HepG2 (cell line): Measurements from ENCODE around the gene OR2AT4. TPM values are rescaled to one million over a fixed set of nuclear protein-coding genes. Genes with fewer than 3 reads are reported as not detected.

Experiments used
- BRF2 ChIP-seq: sonication (generic); formaldehyde crosslinking; IDR thresholded peaks from 2 replicates; pipeline ENCODE4 v1.8.1; 2022; ENCODE audit warnings: mild to moderate bottlenecking, missing genetic modification reagents
- CBX5 ChIP-seq: sonication (generic); formaldehyde crosslinking; IDR thresholded peaks from 2 replicates; pipeline ENCODE4 v1.4.0; 2020; ENCODE audit warnings: missing genetic modification reagents, borderline replicate concordance
- FOSL2 ChIP-seq: sonication (generic); formaldehyde crosslinking; IDR thresholded peaks from 2 replicates; pipeline ENCODE4 v1.4.0; 2020; ENCODE audit warnings: missing genetic modification reagents
- HDAC1 ChIP-seq: sonication (generic); formaldehyde crosslinking; IDR thresholded peaks from 2 replicates; pipeline ENCODE4 v1.5.1; 2020; ENCODE audit warnings: mild to moderate bottlenecking, missing genetic modification reagents
- HMG20A ChIP-seq: IDR thresholded peaks from 2 replicates; pipeline ENCODE4 v1.6.1; 2016; ENCODE audit warnings: borderline replicate concordance
- KDM2A ChIP-seq: sonication (generic); formaldehyde crosslinking; IDR thresholded peaks from 2 replicates; pipeline ENCODE4 v1.4.0; 2020; ENCODE audit warnings: low read depth, missing genetic modification reagents, borderline replicate concordance
- KDM5B ChIP-seq: sonication (generic); formaldehyde crosslinking; IDR thresholded peaks from 2 replicates; pipeline ENCODE4 v1.4.0; 2020; ENCODE audit warnings: missing genetic modification reagents, mild to moderate bottlenecking, borderline replicate concordance
- MIER2 ChIP-seq: IDR thresholded peaks from 2 replicates; pipeline ENCODE4 v1.6.1; 2016; ENCODE audit warnings: missing biosample characterization, missing genetic modification reagents
- MTF1 ChIP-seq: sonication (generic); formaldehyde crosslinking; IDR thresholded peaks from 2 replicates; pipeline ENCODE4 v1.5.0; 2020; ENCODE audit warnings: missing genetic modification reagents
- NFKB2 ChIP-seq: sonication (generic); formaldehyde crosslinking; IDR thresholded peaks from 2 replicates; pipeline ENCODE4 v1.4.0; 2020; ENCODE audit warnings: missing genetic modification reagents, borderline replicate concordance
- REXO4 ChIP-seq: sonication (generic); formaldehyde crosslinking; IDR thresholded peaks from 2 replicates; pipeline ENCODE4 v1.8.0; 2022; ENCODE audit warnings: missing genetic modification reagents, mild to moderate bottlenecking, borderline replicate concordance
- UBTF ChIP-seq: sonication (generic); formaldehyde crosslinking; IDR thresholded peaks from 2 replicates; pipeline ENCODE4 v1.4.0; 2020; ENCODE audit warnings: mild to moderate bottlenecking, missing genetic modification reagents
- ZBTB38 ChIP-seq: sonication (generic); formaldehyde crosslinking; IDR thresholded peaks from 2 replicates; pipeline ENCODE4 v1.5.1; 2020; ENCODE audit warnings: mild to moderate bottlenecking, missing genetic modification reagents
- ZBTB49 ChIP-seq: sonication (generic); formaldehyde crosslinking; IDR thresholded peaks from 2 replicates; pipeline ENCODE4 v1.4.0; 2020; ENCODE audit warnings: missing genetic modification reagents, borderline replicate concordance
- ZHX1 ChIP-seq: sonication (generic); formaldehyde crosslinking; IDR thresholded peaks from 2 replicates; pipeline ENCODE4 v1.8.1; 2022; ENCODE audit warnings: low read depth, mild to moderate bottlenecking, missing genetic modification reagents
- ZNF17 ChIP-seq: sonication (generic); formaldehyde crosslinking; IDR thresholded peaks from 2 replicates; pipeline ENCODE4 v1.5.0; 2020; ENCODE audit warnings: mild to moderate bottlenecking, missing genetic modification reagents
- ZNF451 ChIP-seq: sonication (generic); formaldehyde crosslinking; IDR thresholded peaks from 2 replicates; pipeline ENCODE4 v1.5.0; 2020; ENCODE audit warnings: mild to moderate bottlenecking, missing genetic modification reagents
- ZNF460 ChIP-seq: sonication (generic); formaldehyde crosslinking; IDR thresholded peaks from 2 replicates; pipeline ENCODE4 v1.5.1; 2020; ENCODE audit warnings: missing genetic modification reagents, mild to moderate bottlenecking, borderline replicate concordance
- ZNF556 ChIP-seq: sonication (generic); formaldehyde crosslinking; IDR thresholded peaks from 2 replicates; pipeline ENCODE4 v1.4.0; 2020; ENCODE audit warnings: mild to moderate bottlenecking, missing genetic modification reagents, borderline replicate concordance
- ZNF569 ChIP-seq: sonication (generic); formaldehyde crosslinking; IDR thresholded peaks from 2 replicates; pipeline ENCODE4 v1.5.0; 2020; ENCODE audit warnings: mild to moderate bottlenecking, missing genetic modification reagents, moderate library complexity, borderline replicate concordance
- ZNF792 ChIP-seq: IDR thresholded peaks from 2 replicates; pipeline ENCODE4 v1.6.1; 2016
- polyA plus RNA-seq, 8 experiments: library from polyadenylated mRNA; depleted of rRNA in 3 of 8; stranded (reverse) in 7 of 8; unstranded in 1 of 8; fragments of >200 nt; fragmentation: Illumina TruSeq in 4 of 8; extraction: Trizol in 4 of 8; gene quantifications; 2 replicates each; pipeline versions ENCODE4 v1.2.1 to v1.2.3, GENCODE V29; 2011 to 2016; ENCODE audit warnings: low read depth in 4 of 8, missing spikeins in 1 of 8, mixed read lengths in 1 of 8; ENCODE audit not compliant: insufficient read depth in 1 of 8
- total RNA-seq, 5 experiments: library from RNA; depleted of rRNA; stranded (reverse); fragments of >200 nt; fragmentation: Illumina TruSeq; extraction: Trizol; gene quantifications; 2 replicates each; pipeline ENCODE4 v1.2.3, GENCODE V29; 2016; ENCODE audit warnings: low read depth in 1 of 5

The OR2AT4 gene
- total and polyA plus RNA-seq, 2 of the 13 experiments (the other 11 are each of a cell fraction or from before 2014, with no cell fraction given): not detected

- TF ChIP-seq ZHX1 (CRISPR knock-in tag): no peak
- no peak for TF ChIP-seq KDM5B (CRISPR knock-in tag)
- no peak for TF ChIP-seq REXO4 (CRISPR knock-in tag)
- TF ChIP-seq HMG20A (CRISPR knock-in tag): no peak
- peak; percentile 49; the same call in 1 of the 2 replicates for TF ChIP-seq ZNF792
- TF ChIP-seq CBX5: no peak
- TF ChIP-seq NFKB2 (CRISPR knock-in tag): peak; percentile 29; the same call in 1 of the 2 replicates
- no peak for TF ChIP-seq ZNF556 (CRISPR knock-in tag)
- TF ChIP-seq ZBTB49: no peak
- no peak for TF ChIP-seq BRF2 (CRISPR knock-in tag)
- TF ChIP-seq FOSL2 (CRISPR knock-in tag): peak; percentile 96
- no peak for TF ChIP-seq ZNF17 (CRISPR knock-in tag)
- no peak; the same call in 1 of the 2 replicates for TF ChIP-seq ZBTB38
- no peak for TF ChIP-seq ZNF569 (CRISPR knock-in tag)
- no peak for TF ChIP-seq UBTF (CRISPR knock-in tag)
- no peak for TF ChIP-seq ZNF460 (CRISPR knock-in tag)
- TF ChIP-seq KDM2A (CRISPR knock-in tag): peak; percentile 30; the same call in 1 of the 2 replicates
- TF ChIP-seq HDAC1: peak; percentile 47; the same call in 1 of the 2 replicates
- TF ChIP-seq ZNF451 (CRISPR knock-in tag): no peak
- TF ChIP-seq MTF1: no peak
- TF ChIP-seq MIER2 (CRISPR knock-in tag): 0 out of 2 replicates have a peak, but pooled peaks have one; percentile 17
These were observed 46.2 kb upstream of the OR2AT4 start (continued) for GRCh38 chr11:75142714-75143419.
